Panc1 (cell line): ENCODE data around the gene HMCN2. TPM values are rescaled to one million over a fixed set of nuclear protein-coding genes. Genes with fewer than 3 reads are reported as not detected.

Experiments used
- ATAC-seq: fragments of 200-7000 bp; cut with Tn5 transposase; 2 replicates; pipeline ENCODE4 v1.9.1; 2020; ENCODE audit warnings: mild to moderate bottlenecking, moderate library complexity
- BruUV-seq: library from RNA; stranded (reverse); fragments of 400-500 nt; replicated peaks from 2 replicates; lab custom pipeline; 2021; lab: Mats Ljungman, UMichigan
- CTCF ChIA-PET: fragments of 300-600 bp; sonication (Branson Sonifier 250); formaldehyde crosslinking; loops from one replicate; lab custom pipeline; 2022; ENCODE audit warnings: antibody characterized with exemption; lab: Charles Lee
- POLR2A ChIA-PET: fragments of 300-600 bp; sonication (Branson Sonifier 250); formaldehyde crosslinking; loops from one replicate; lab custom pipeline; 2022; ENCODE audit warnings: antibody characterized with exemption; lab: Charles Lee
- DNase-seq: peaks from one replicate; pipeline ENCODE4 v3.0.0-alpha.2; 2010; ENCODE audit warnings: low read depth, low spot score
- H3K27ac ChIP-seq: 2 replicates; pipeline ENCODE4 v1.5.1; 2011; ENCODE audit warnings: mild to moderate bottlenecking, low read length, inconsistent platforms
- H3K27me3 ChIP-seq: fragments of 200-500 bp; sonication (Bioruptor generic); 2 replicates; pipeline ENCODE4 v1.6.0; 2014; ENCODE audit warnings: low read length, inconsistent platforms; ENCODE audit not compliant: control insufficient read depth, insufficient read depth
- H3K36me3 ChIP-seq: fragments of 200-500 bp; sonication (Bioruptor generic); 2 replicates; pipeline ENCODE4 v1.5.1; 2014; ENCODE audit warnings: inconsistent platforms, mild to moderate bottlenecking, low read length, moderate library complexity; ENCODE audit not compliant: control insufficient read depth, insufficient read depth
- H3K4me1 ChIP-seq: 2 replicates; pipeline ENCODE4 v1.5.1; 2011; ENCODE audit warnings: inconsistent platforms, mild to moderate bottlenecking, low read length, moderate library complexity; ENCODE audit not compliant: control insufficient read depth, insufficient read depth
- H3K4me3 ChIP-seq, 2 experiments: 2 replicates each; pipeline ENCODE4 v1.5.1; 2011 to 2012; ENCODE audit warnings: low read depth in 2 of 2, low read length in 2 of 2, mild to moderate bottlenecking in 2 of 2, inconsistent platforms in 1 of 2, moderate library complexity in 1 of 2
- H3K9me3 ChIP-seq: fragments of 200-500 bp; sonication (Bioruptor generic); 2 replicates; pipeline ENCODE4 v1.5.1; 2014; ENCODE audit warnings: low read depth, mild to moderate bottlenecking, inconsistent platforms, low read length, moderate library complexity; ENCODE audit not compliant: control insufficient read depth, insufficient read depth
- CTCF ChIP-seq: fragments of 450-650 bp; IDR thresholded peaks from 2 replicates; pipeline ENCODE4 v1.5.1; 2017; ENCODE audit warnings: mild to moderate bottlenecking
- POLR2AphosphoS5 ChIP-seq: IDR thresholded peaks from 2 replicates; pipeline ENCODE4 v1.6.1; 2012; ENCODE audit warnings: mild to moderate bottlenecking, low read depth, low read length, moderate library complexity
- REST ChIP-seq, 2 experiments: IDR thresholded peaks; 2 replicates each; pipeline ENCODE4 v1.6.1; 2011 to 2012; ENCODE audit warnings: low read depth in 2 of 2, control low read depth in 1 of 2, low read length in 1 of 2, mild to moderate bottlenecking in 1 of 2, moderate library complexity in 1 of 2; ENCODE audit not compliant: insufficient read depth in 1 of 2
- SIN3A ChIP-seq: IDR thresholded peaks from 2 replicates; pipeline ENCODE4 v1.6.1; 2012; ENCODE audit warnings: low read depth, mild to moderate bottlenecking, low read length, moderate library complexity, borderline replicate concordance; ENCODE audit not compliant: insufficient read depth
- TCF7L2 ChIP-seq: IDR thresholded peaks from 2 replicates; pipeline ENCODE4 v1.6.1; 2011; ENCODE audit warnings: mild to moderate bottlenecking, low read depth, low read length, inconsistent platforms
- in situ Hi-C: cut with HindIII; loops from 2 replicates; pipeline ENCODE4 v1.10.0; 2016; ENCODE audit warnings: low sequenced_read_pairs, low pct_unique_long_range_greater_than_20kb
- intact Hi-C: fragments of 100-400 bp; cut with micrococcal nuclease; formaldehyde crosslinking; loops from one replicate; pipeline ENCODE4 v1.10.0; 2022; ENCODE audit not compliant: unreplicated experiment
- total RNA-seq: library from RNA; stranded (reverse); gene quantifications from one replicate; pipeline ENCODE4 v1.2.1, GENCODE V29; 2021; ENCODE audit not compliant: unreplicated experiment

Gene HMCN2
- total RNA-seq, 1 experiment from 2014 or later: 0.05 TPM

GRCh38 chr9:130295945-130296782, 30.6 kb downstream of the HMCN2 start:
- in situ Hi-C loops (no loop called here), intact Hi-C loops (no loop called here)
- Histone ChIP-seq H3K36me3 (no peaks in the 10 kb centered on the region), H3K9me3 (no peaks in the 10 kb centered on the region), H3K4me3 (no peak overlapping the region), H3K27ac (no peak overlapping the region), H3K4me1 (no peaks in the 10 kb centered on the region), H3K27me3 (peaks cover 12% of the 10 kb centered on the region)
- ChIA-PET CTCF (interaction anchor here (0.6 kb wide), 1 partner anchor 51 kb away, joined by 3 read pairs; no protein-coding TSS in a partner anchor), POLR2A (no interaction called here)
- DNase-seq (no peak), ATAC-seq (no peak)
- no peak for TF ChIP-seq TCF7L2
- no TSS peak for BruUV-seq

- CTCF ChIA-PET: interaction anchor here (0.6 kb wide), 1 partner anchor 51 kb away, joined by 3 read pairs; no protein-coding TSS in a partner anchor
- H3K27me3 ChIP-seq: peaks cover 10% of the 10 kb centered on the region
- no TSS peak for BruUV-seq
- DNase-seq (no peak), ATAC-seq (no peak)
- no peaks in the 10 kb centered on the region for H3K36me3 ChIP-seq
- H3K4me3 ChIP-seq: no peak overlapping the region
- POLR2A ChIA-PET: no interaction called here
- H3K4me1 ChIP-seq: no peaks in the 10 kb centered on the region
- no peak overlapping the region for H3K27ac ChIP-seq
- in situ Hi-C loops: no loop called here
- TF ChIP-seq POLR2AphosphoS5 (no peak), CTCF (no peak), REST (IDR thresholded peaks at IDR 0.05; ENCODE audit: insufficient read depth in 1 of 2, low read depth in 2 of 2, low read length in 1 of 2) (no peak), SIN3A (no peak), TCF7L2 (no peak)
- intact Hi-C loops: no loop called here
- no peaks in the 10 kb centered on the region for H3K9me3 ChIP-seq
Measured at GRCh38 chr9:130296783-130297055, 31.2 kb downstream of the HMCN2 start.

GRCh38 chr9:130297371-130297770, 31.8 kb downstream of the HMCN2 start:
- BruUV-seq: no TSS peak
- no peak overlapping the region for H3K27ac ChIP-seq
- no peak overlapping the region for H3K4me3 ChIP-seq
- H3K4me1 ChIP-seq: no peaks in the 10 kb centered on the region
- intact Hi-C loops: no loop called here
- TF ChIP-seq POLR2AphosphoS5: no peak
- TF ChIP-seq SIN3A: no peak
- no peak for TF ChIP-seq TCF7L2
- TF ChIP-seq CTCF: no peak
- TF ChIP-seq REST (IDR thresholded peaks at IDR 0.05; ENCODE audit: insufficient read depth in 1 of 2, low read depth in 2 of 2, low read length in 1 of 2): no peak
- POLR2A ChIA-PET: no interaction called here
- no peaks in the 10 kb centered on the region for H3K36me3 ChIP-seq
- H3K27me3 ChIP-seq: peaks cover 4% of the 10 kb centered on the region; the same call in 1 of the 2 replicates
- in situ Hi-C loops: no loop called here
- CTCF ChIA-PET: no interaction called here
- no peak for DNase-seq
- H3K9me3 ChIP-seq: no peaks in the 10 kb centered on the region
- no peak for ATAC-seq
